Measurements from ENCODE around the gene DCK. TPM values are rescaled to one million over a fixed set of nuclear protein-coding genes. Genes with fewer than 3 reads are reported as not detected.

DCK gene
- total and polyA plus RNA-seq, 3 experiments from 2014 or later: 33.8 to 90.8 (median 34.8) TPM

GRCh38 chr4:70958681-70959080, 34.8 kb upstream of the DCK start:
- Histone ChIP-seq H3K36me3 (ENCODE audit: insufficient read depth, low read length) (peaks cover 7% of the 10 kb centered on the region), H3K4me1 (ENCODE audit: insufficient read depth, low read length) (no peaks in the 10 kb centered on the region), H3K27me3 (ENCODE audit: insufficient read depth, low read length, poor library complexity, severe bottlenecking) (no peaks in the 10 kb centered on the region), H3K27ac (ENCODE audit: low read depth, low read length) (no peak overlapping the region), H3K4me3 (ENCODE audit: low read length) (no peak overlapping the region), H3K9me3 (ENCODE audit: low read length) (no peaks in the 10 kb centered on the region)
- ChIA-PET POLR2A (no interaction called here), CTCF (no interaction called here)
- H3K9me3 Mint-ChIP-seq: no peaks in the 10 kb centered on the region
- H3K27me3 Mint-ChIP-seq: no peaks in the 10 kb centered on the region
- no peak for DNase-seq
- peaks cover 5 to 7% (median 5%) of the 10 kb centered on the region in 3 donors for H3K4me1 Mint-ChIP-seq
- H3K36me3 Mint-ChIP-seq: peaks cover 0 to 23% (median 1%) of the 10 kb centered on the region in 3 donors
- H3K27ac Mint-ChIP-seq: no peak overlapping the region
- H3K4me3 Mint-ChIP-seq: no peak overlapping the region

DNA sequence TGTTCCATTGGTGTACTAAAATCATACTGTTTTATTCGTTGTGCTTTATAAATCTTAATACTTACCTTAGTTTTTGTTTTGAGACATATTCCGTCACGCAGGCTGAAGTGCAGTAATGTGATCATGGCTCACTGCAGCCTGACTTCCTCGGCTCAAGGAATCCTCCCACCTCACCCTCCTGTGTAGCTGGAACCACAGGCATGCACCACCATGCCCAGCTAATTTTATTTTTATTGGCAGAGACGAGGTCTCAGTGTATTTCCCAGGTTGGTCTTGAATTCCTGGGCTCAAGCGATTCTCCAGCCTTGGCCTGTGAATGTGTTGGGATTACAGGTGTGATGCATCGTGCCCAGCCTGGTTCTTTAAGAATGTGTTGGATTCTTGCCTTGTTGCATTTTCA, 24.4 kb upstream of the DCK start:
- H3K4me3 ChIP-seq (ENCODE audit: low read length): no peak overlapping the region
- POLR2A ChIA-PET: no interaction called here
- no peaks in the 10 kb centered on the region for H3K36me3 ChIP-seq (ENCODE audit: insufficient read depth, low read length)
- Mint-ChIP-seq H3K27ac (no peak overlapping the region), H3K27me3 (no peaks in the 10 kb centered on the region), H3K4me1 (no peaks in the 10 kb centered on the region), H3K4me3 (no peak overlapping the region), H3K9me3 (no peaks in the 10 kb centered on the region), H3K36me3 (peaks cover 0 to 33% (median 5%) of the 10 kb centered on the region in 3 donors)
- H3K27me3 ChIP-seq (ENCODE audit: insufficient read depth, low read length, poor library complexity, severe bottlenecking): no peaks in the 10 kb centered on the region
- no peak for DNase-seq
- CTCF ChIA-PET: no interaction called here
- no peaks in the 10 kb centered on the region for H3K4me1 ChIP-seq (ENCODE audit: insufficient read depth, low read length)
- H3K9me3 ChIP-seq (ENCODE audit: low read length): no peaks in the 10 kb centered on the region
- H3K27ac ChIP-seq (ENCODE audit: low read depth, low read length): no peak overlapping the region

- CTCF ChIA-PET: no interaction called here
- no peaks in the 10 kb centered on the region for H3K4me1 Mint-ChIP-seq
- H3K4me3 Mint-ChIP-seq: no peak overlapping the region
- no peaks in the 10 kb centered on the region for H3K36me3 ChIP-seq (ENCODE audit: insufficient read depth, low read length)
- POLR2A ChIA-PET: no interaction called here
- no peak overlapping the region for H3K4me3 ChIP-seq (ENCODE audit: low read length)
- H3K9me3 Mint-ChIP-seq: no peaks in the 10 kb centered on the region
- no peak for DNase-seq
- no peaks in the 10 kb centered on the region for H3K4me1 ChIP-seq (ENCODE audit: insufficient read depth, low read length)
- H3K27me3 ChIP-seq (ENCODE audit: insufficient read depth, low read length, poor library complexity, severe bottlenecking): no peaks in the 10 kb centered on the region
- no peaks in the 10 kb centered on the region for H3K27me3 Mint-ChIP-seq
- H3K27ac ChIP-seq (ENCODE audit: low read depth, low read length): no peak overlapping the region
- H3K36me3 Mint-ChIP-seq: peaks cover 0 to 50% (median 9%) of the 10 kb centered on the region in 3 donors
- H3K9me3 ChIP-seq (ENCODE audit: low read length): no peaks in the 10 kb centered on the region
- H3K27ac Mint-ChIP-seq: no peak overlapping the region
Measured at GRCh38 chr4:70976252-70976651, 17.2 kb upstream of the DCK start.

- no peak overlapping the region for H3K4me3 Mint-ChIP-seq
- H3K4me1 Mint-ChIP-seq: no peaks in the 10 kb centered on the region
- CTCF ChIA-PET: no interaction called here
- Histone ChIP-seq H3K4me3 (ENCODE audit: low read length) (no peak overlapping the region), H3K27me3 (ENCODE audit: insufficient read depth, low read length, poor library complexity, severe bottlenecking) (no peaks in the 10 kb centered on the region), H3K9me3 (ENCODE audit: low read length) (no peaks in the 10 kb centered on the region), H3K4me1 (ENCODE audit: insufficient read depth, low read length) (no peaks in the 10 kb centered on the region), H3K27ac (ENCODE audit: low read depth, low read length) (no peak overlapping the region), H3K36me3 (ENCODE audit: insufficient read depth, low read length) (no peaks in the 10 kb centered on the region)
- peak overlapping the region in 1 of 8 donors; percentile 36 for H3K27ac Mint-ChIP-seq
- DNase-seq: no peak
- POLR2A ChIA-PET: no interaction called here
- H3K9me3 Mint-ChIP-seq: no peaks in the 10 kb centered on the region
- peaks cover 0 to 32% (median 10%) of the 10 kb centered on the region in 3 donors for H3K36me3 Mint-ChIP-seq
- H3K27me3 Mint-ChIP-seq: no peaks in the 10 kb centered on the region
Measured at GRCh38 chr4:70979445-70980008, 13.9 kb upstream of the DCK start.

- CTCF ChIA-PET: no interaction called here
- H3K9me3 Mint-ChIP-seq: no peaks in the 10 kb centered on the region
Measured at GRCh38 chr4:70980196-70980595, 13.3 kb upstream of the DCK start.

DNA sequence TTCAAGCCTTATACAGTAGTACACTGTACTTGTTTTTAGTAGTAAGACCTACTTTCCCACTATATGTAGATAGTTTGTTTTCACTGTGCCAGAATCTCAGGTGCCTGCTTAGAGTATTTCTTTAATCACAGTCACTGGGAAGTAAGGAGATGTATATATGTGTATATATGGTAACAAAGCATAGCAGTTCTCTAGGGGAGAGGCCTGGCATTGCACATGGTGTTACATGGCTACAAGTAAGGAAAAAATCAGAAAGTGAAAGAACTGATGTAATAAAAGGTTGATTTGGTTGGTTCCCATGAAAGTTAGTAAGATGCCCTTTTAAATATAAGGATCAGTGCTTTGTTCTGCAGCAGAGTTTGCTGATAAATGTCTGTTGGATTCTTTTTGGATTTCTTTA, 9.3 kb upstream of the DCK start:
- Mint-ChIP-seq H3K4me1 (no peaks in the 10 kb centered on the region), H3K9me3 (no peaks in the 10 kb centered on the region), H3K36me3 (peaks cover 0 to 11% (median 4%) of the 10 kb centered on the region in 3 donors), H3K4me3 (no peak overlapping the region), H3K27me3 (no peaks in the 10 kb centered on the region), H3K27ac (peak overlapping the region in 1 of 8 donors; percentile 4)
- Histone ChIP-seq H3K4me1 (ENCODE audit: insufficient read depth, low read length) (no peaks in the 10 kb centered on the region), H3K4me3 (ENCODE audit: low read length) (no peak overlapping the region), H3K9me3 (ENCODE audit: low read length) (no peaks in the 10 kb centered on the region), H3K27ac (ENCODE audit: low read depth, low read length) (no peak overlapping the region), H3K36me3 (ENCODE audit: insufficient read depth, low read length) (no peaks in the 10 kb centered on the region), H3K27me3 (ENCODE audit: insufficient read depth, low read length, poor library complexity, severe bottlenecking) (no peaks in the 10 kb centered on the region)
- ChIA-PET POLR2A (no interaction called here), CTCF (interaction anchor here (2.2 kb wide), 1 partner anchor 9 kb away, joined by 9 read pairs; the partner anchor contains the start of gene DCK)
- DNase-seq: no peak

More at GRCh38 chr4:70980196-70980595, 13.3 kb upstream of the DCK start:
- Mint-ChIP-seq H3K27me3 (no peaks in the 10 kb centered on the region), H3K27ac (no peak overlapping the region), H3K4me1 (no peaks in the 10 kb centered on the region), H3K4me3 (no peak overlapping the region), H3K36me3 (peaks cover 0 to 27% (median 10%) of the 10 kb centered on the region in 3 donors)
- H3K27ac ChIP-seq (ENCODE audit: low read depth, low read length): no peak overlapping the region
- no peaks in the 10 kb centered on the region for H3K27me3 ChIP-seq (ENCODE audit: insufficient read depth, low read length, poor library complexity, severe bottlenecking)
- H3K4me3 ChIP-seq (ENCODE audit: low read length): no peak overlapping the region
- no peaks in the 10 kb centered on the region for H3K9me3 ChIP-seq (ENCODE audit: low read length)
- no peaks in the 10 kb centered on the region for H3K36me3 ChIP-seq (ENCODE audit: insufficient read depth, low read length)
- no peak for DNase-seq
- no peaks in the 10 kb centered on the region for H3K4me1 ChIP-seq (ENCODE audit: insufficient read depth, low read length)
- POLR2A ChIA-PET: no interaction called here

DNA sequence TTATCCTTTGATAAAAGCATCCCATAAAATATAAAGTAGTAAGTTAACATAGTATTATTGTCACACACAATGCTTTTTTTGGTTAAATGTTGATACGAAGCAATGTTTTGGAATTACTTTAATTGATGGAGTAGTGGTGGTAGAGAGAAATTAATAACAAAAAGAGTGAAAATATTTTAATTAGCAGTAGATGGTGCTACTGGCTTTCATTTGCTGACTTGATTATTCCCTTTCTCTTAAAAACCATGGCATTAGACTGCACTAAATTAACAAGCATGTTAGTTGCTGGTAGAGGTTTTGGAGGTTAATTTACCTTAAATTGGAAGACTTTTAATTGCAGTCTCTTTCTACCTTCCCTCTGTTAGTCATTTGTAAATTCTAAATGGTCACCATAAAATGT, 8.9 kb upstream of the DCK start:
- Mint-ChIP-seq H3K27me3 (no peaks in the 10 kb centered on the region), H3K4me3 (no peak overlapping the region), H3K4me1 (no peaks in the 10 kb centered on the region), H3K9me3 (no peaks in the 10 kb centered on the region), H3K36me3 (peaks cover 0 to 6% (median 3%) of the 10 kb centered on the region in 3 donors), H3K27ac (peak overlapping the region in 1 of 8 donors; percentile 67)
- Histone ChIP-seq H3K27ac (ENCODE audit: low read depth, low read length) (no peak overlapping the region), H3K4me3 (ENCODE audit: low read length) (no peak overlapping the region), H3K9me3 (ENCODE audit: low read length) (no peaks in the 10 kb centered on the region), H3K4me1 (ENCODE audit: insufficient read depth, low read length) (no peaks in the 10 kb centered on the region), H3K27me3 (ENCODE audit: insufficient read depth, low read length, poor library complexity, severe bottlenecking) (no peaks in the 10 kb centered on the region), H3K36me3 (ENCODE audit: insufficient read depth, low read length) (no peaks in the 10 kb centered on the region)
- CTCF ChIA-PET: interaction anchor here (2.2 kb wide), 1 partner anchor 9 kb away, joined by 9 read pairs; the partner anchor contains the start of gene DCK
- no peak for DNase-seq
- POLR2A ChIA-PET: no interaction called here

DNA sequence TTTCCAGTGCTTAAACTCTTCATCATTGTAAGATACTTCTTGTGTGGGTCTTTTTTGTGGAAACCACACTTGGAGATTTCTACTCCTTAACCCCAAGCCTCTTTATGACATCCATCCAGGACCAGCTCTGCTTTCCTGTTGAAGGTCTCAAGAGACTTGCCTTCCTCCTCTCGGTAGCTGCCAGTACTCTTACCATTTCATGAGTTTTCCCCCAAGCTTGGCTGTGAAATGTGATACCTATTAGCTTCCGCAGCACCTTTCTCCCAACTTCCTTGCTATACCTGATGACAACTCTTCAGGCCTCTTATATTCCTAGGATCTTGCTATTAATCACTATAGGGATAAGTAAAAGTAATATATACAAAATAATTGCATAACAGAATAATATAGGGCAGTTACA, 1.9 kb upstream of the DCK start:
- peaks cover 0 to 25% (median 0%) of the 10 kb centered on the region in 3 donors for H3K36me3 Mint-ChIP-seq
- POLR2A ChIA-PET: no interaction called here

More for the DNA sequence above, 1.9 kb upstream of the DCK start:
- H3K27me3 Mint-ChIP-seq: no peaks in the 10 kb centered on the region
- Histone ChIP-seq H3K4me1 (ENCODE audit: insufficient read depth, low read length) (peaks cover 25% of the 10 kb centered on the region), H3K27ac (ENCODE audit: low read depth, low read length) (no peak overlapping the region), H3K9me3 (ENCODE audit: low read length) (no peaks in the 10 kb centered on the region), H3K36me3 (ENCODE audit: insufficient read depth, low read length) (no peaks in the 10 kb centered on the region), H3K4me3 (ENCODE audit: low read length) (no peak overlapping the region), H3K27me3 (ENCODE audit: insufficient read depth, low read length, poor library complexity, severe bottlenecking) (no peaks in the 10 kb centered on the region)
- H3K4me3 Mint-ChIP-seq: no peak overlapping the region
- no peak for DNase-seq
- H3K4me1 Mint-ChIP-seq: peaks cover 26 to 35% (median 33%) of the 10 kb centered on the region in 3 donors
- CTCF ChIA-PET: interaction anchor here (7.2 kb wide), 1 partner anchor 16 kb away, joined by 94 read pairs; no protein-coding TSS in a partner anchor
- peak overlapping the region in 2 of 8 donors; percentile 64 to 77 for H3K27ac Mint-ChIP-seq
- H3K9me3 Mint-ChIP-seq: no peaks in the 10 kb centered on the region
